Measurements from ENCODE around the gene TIMP2. TPM values are rescaled to one million over a fixed set of nuclear protein-coding genes. Genes with fewer than 3 reads are reported as not detected.

Gene TIMP2
- total and polyA plus RNA-seq, 2 donors (not counting 3 experiments of a cell fraction or from before 2014, with no cell fraction given): 138 to 318 TPM

DNA sequence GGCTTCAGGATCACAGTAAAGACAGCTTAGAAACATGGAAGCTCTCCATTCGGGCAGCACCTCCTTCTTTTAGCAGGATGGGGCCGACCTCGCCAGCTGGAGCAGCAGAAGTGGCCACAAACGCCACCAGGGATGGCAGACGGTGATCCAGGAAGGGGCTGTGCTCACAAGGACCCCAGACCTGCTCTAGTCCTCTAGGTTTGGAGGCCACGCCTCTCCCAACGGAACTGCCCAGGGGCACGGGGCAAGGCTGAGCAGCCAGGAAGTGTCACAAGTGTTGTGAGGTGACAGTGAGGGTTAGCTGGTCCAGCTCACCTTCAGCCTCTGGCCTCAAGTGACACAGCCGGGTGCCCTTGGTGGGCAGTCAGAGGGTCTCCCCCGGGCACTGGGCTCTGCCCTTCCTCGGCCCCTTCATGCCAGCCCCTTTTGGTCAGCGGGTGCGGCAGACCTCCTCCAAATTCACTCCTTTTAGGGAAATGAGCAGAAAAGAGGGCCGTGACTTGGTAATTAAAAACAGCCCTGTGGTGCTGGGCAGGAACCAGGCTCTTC is 42.6 kb downstream of the TIMP2 start:
- Histone ChIP-seq H3K4me3 (replicated peaks in 1 of 3; ENCODE audit: insufficient read depth in 1 of 3, low read depth in 1 of 3, low read length in 3 of 3) (no peak overlapping the region), H3K27me3 (ENCODE audit: control insufficient read depth in 2 of 2, insufficient read depth in 2 of 2, low read length in 2 of 2) (no peaks in the 10 kb centered on the region), H2AFZ (ENCODE audit: low read depth, low read length) (no peak overlapping the region), H3K27ac (ENCODE audit: insufficient read depth, low read depth, low read length) (peak overlapping the region; percentile 85), H3K79me2 (ENCODE audit: control insufficient read depth, insufficient read depth, low read length) (peaks cover 32% of the 10 kb centered on the region), H3K4me2 (ENCODE audit: insufficient read depth, low read length) (no peak overlapping the region), H3K9ac (replicated peaks; ENCODE audit: extremely low read depth, insufficient read depth, low read length) (peak overlapping the region; percentile 49), H4K20me1 (replicated peaks; ENCODE audit: control insufficient read depth, extremely low read depth, insufficient read depth, low read length) (no peaks in the 10 kb centered on the region), H3K9me1 (replicated peaks; ENCODE audit: control insufficient read depth, extremely low read depth, insufficient read depth, low read length) (no peaks in the 10 kb centered on the region), H3K4me1 (ENCODE audit: control insufficient read depth, extremely low read depth, insufficient read depth, low read length) (peaks cover 42% of the 10 kb centered on the region), H3K36me3 (ENCODE audit: control insufficient read depth in 2 of 2, extremely low read depth in 1 of 2, insufficient read depth in 2 of 2, low read length in 2 of 2) (peaks cover 0 to 2% of the 10 kb centered on the region in 2 experiments), H3K9me3 (replicated peaks; ENCODE audit: control insufficient read depth, insufficient read depth, low read length) (no peaks in the 10 kb centered on the region)
- ChIA-PET CTCF (interaction anchor here (1.2 to 4.0 kb wide), 4 partner anchors 9 to 20 kb away, joined by 5 to 41 read pairs (median 10); no protein-coding TSS in a partner anchor), POLR2A (no interaction called here)
- FAIRE-seq (no peak), DNase-seq (ENCODE audit: low read depth, low spot score) (no peak)
- TSS peak; percentile 23 for BruUV-seq (replicated peaks)
- intact Hi-C loops (cut with micrococcal nuclease) (loop anchor here (1.0 to 2.0 kb wide), 6 partner anchors 9 to 89 kb away; partner anchors contain the start of genes TIMP2 and USP36), dilution Hi-C loops (cut with MboI; ENCODE audit: extremely low pct_ligation_motif_present, low sequenced_read_pairs) (no loop called here)
- TF ChIP-seq JUN (IDR thresholded peaks at IDR 0.05; ENCODE audit: borderline replicate concordance, insufficient read depth, insufficient read length, low read depth) (no peak), GATA2 (IDR thresholded peaks at IDR 0.05; ENCODE audit: insufficient read depth, insufficient read length, low read depth, low read length) (no peak), POLR2A (IDR thresholded peaks at IDR 0.05; ENCODE audit: low read depth, low read length) (no peak), POLR2AphosphoS5 (IDR thresholded peaks at IDR 0.05; ENCODE audit: insufficient read depth, low read depth, low read length) (no peak), EZH2 (IDR thresholded peaks at IDR 0.05; ENCODE audit: borderline replicate concordance, low read depth, low read length, severe bottlenecking) (no peak), FOS (IDR thresholded peaks at IDR 0.05; ENCODE audit: borderline replicate concordance, insufficient read depth, low read length) (no peak), MYC (IDR thresholded peaks at IDR 0.05; ENCODE audit: low read depth, low read length) (no peak)
- TF ChIP-seq, protein P1, sequence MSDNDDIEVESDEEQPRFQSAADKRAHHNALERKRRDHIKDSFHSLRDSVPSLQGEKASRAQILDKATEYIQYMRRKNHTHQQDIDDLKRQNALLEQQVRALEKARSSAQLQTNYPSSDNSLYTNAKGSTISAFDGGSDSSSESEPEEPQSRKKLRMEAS (IDR thresholded peaks at IDR 0.05; ENCODE audit: insufficient read depth, insufficient read length): no peak
- TF ChIP-seq, protein P2, sequence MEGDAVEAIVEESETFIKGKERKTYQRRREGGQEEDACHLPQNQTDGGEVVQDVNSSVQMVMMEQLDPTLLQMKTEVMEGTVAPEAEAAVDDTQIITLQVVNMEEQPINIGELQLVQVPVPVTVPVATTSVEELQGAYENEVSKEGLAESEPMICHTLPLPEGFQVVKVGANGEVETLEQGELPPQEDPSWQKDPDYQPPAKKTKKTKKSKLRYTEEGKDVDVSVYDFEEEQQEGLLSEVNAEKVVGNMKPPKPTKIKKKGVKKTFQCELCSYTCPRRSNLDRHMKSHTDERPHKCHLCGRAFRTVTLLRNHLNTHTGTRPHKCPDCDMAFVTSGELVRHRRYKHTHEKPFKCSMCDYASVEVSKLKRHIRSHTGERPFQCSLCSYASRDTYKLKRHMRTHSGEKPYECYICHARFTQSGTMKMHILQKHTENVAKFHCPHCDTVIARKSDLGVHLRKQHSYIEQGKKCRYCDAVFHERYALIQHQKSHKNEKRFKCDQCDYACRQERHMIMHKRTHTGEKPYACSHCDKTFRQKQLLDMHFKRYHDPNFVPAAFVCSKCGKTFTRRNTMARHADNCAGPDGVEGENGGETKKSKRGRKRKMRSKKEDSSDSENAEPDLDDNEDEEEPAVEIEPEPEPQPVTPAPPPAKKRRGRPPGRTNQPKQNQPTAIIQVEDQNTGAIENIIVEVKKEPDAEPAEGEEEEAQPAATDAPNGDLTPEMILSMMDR (IDR thresholded peaks at IDR 0.05; ENCODE audit: extremely low read depth in 1 of 2, insufficient read depth in 1 of 2, low read depth in 1 of 2, low read length in 2 of 2): no peak
